ENCODE results near the gene CMTM8. TPM values are rescaled to one million over a fixed set of nuclear protein-coding genes. Genes with fewer than 3 reads are reported as not detected.

Gene CMTM8
- total and polyA plus RNA-seq, 2 of the 8 experiments (the other 6 are each of a cell fraction or from before 2014, with no cell fraction given): 10.5 to 22.4 TPM

DNA sequence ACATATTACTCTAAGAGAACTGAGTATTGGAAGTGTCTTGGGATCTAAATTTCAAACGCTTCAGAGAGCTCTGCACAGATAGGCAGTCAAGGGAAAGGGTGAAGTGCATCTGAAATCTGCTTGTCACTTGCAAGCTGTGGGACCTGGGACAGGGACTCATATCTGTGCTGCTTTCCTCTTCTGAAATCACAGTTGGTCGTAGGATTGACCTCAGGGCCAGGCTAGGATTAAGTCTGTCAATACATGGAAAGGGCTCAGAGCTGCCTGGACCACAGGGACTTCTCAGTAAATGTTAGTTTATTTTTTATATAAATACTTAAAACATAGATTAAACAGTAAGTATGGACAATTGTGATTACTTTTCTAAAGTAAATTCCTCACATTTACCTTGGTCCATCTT, 78.5 kb downstream of the CMTM8 start:
- DNase-seq (ENCODE audit: low read depth in 1 of 2, low spot score in 2 of 2): no peak
- no peaks in the 10 kb centered on the region for H3K23me2 ChIP-seq (ENCODE audit: low read depth, low read length)
- H3K23ac ChIP-seq (ENCODE audit: insufficient read length): no peak overlapping the region
- POLR2A ChIA-PET (ENCODE audit: partially characterized antibody): no interaction called here
- no peak overlapping the region for H2AFZ ChIP-seq (ENCODE audit: low read length)
- H4K5ac ChIP-seq (ENCODE audit: insufficient read length, low read depth, low read length): no peak overlapping the region
- WGBS, 2 experiments (ENCODE audit: extremely low coverage in 1 of 2, insufficient coverage in 1 of 2, insufficient read length in 1 of 2, insufficient replicate concordance in 2 of 2, low coverage in 1 of 2, low lambda C conversion rate in 2 of 2, missing lambda C conversion rate in 1 of 2): 73% methylated on average over 2 of the region's 2 CpGs; no CpG with 5 or more reads in 1 of the 2 experiments
- H3K4ac ChIP-seq (replicated peaks; ENCODE audit: insufficient read length, low read depth, low read length): no peak overlapping the region
- H3K79me1 ChIP-seq (ENCODE audit: low read depth, low read length): 0 out of 2 replicates have a peak, but pooled peaks cover 3% of the 10 kb centered on the region
- no peak overlapping the region for H2BK15ac ChIP-seq (ENCODE audit: low read length)
- no peaks in the 10 kb centered on the region for H3K27me3 ChIP-seq (replicated peaks in 1 of 4; ENCODE audit: control insufficient read depth in 3 of 4, extremely low read depth in 1 of 4, insufficient read depth in 3 of 4, low read length in 3 of 4)
- H2BK5ac ChIP-seq (ENCODE audit: low read depth, low read length): no peak overlapping the region
- H3K79me2 ChIP-seq (ENCODE audit: control insufficient read depth in 1 of 2, insufficient read depth in 2 of 2, low read length in 2 of 2): no peaks in the 10 kb centered on the region
- H2BK20ac ChIP-seq (ENCODE audit: low read length): no peak overlapping the region
- H4K20me1 ChIP-seq (replicated peaks in 1 of 2; ENCODE audit: control insufficient read depth in 1 of 2, insufficient read depth in 2 of 2, low read length in 2 of 2): no peaks in the 10 kb centered on the region
- no peak for FAIRE-seq
- CTCF ChIA-PET (ENCODE audit: partially characterized antibody): interaction anchor here (0.6 to 1.2 kb wide), 3 partner anchors 15 to 56 kb away, joined by 3 to 5 read pairs (median 3); no protein-coding TSS in a partner anchor
- H4K91ac ChIP-seq (replicated peaks; ENCODE audit: insufficient read length, low read length): no peak overlapping the region
- no peak overlapping the region for H2BK12ac ChIP-seq (ENCODE audit: low read depth, low read length)
- no peak for TF ChIP-seq HDAC6 (IDR thresholded peaks at IDR 0.05; ENCODE audit: low read depth, low read length)
- TF ChIP-seq, protein P1, sequence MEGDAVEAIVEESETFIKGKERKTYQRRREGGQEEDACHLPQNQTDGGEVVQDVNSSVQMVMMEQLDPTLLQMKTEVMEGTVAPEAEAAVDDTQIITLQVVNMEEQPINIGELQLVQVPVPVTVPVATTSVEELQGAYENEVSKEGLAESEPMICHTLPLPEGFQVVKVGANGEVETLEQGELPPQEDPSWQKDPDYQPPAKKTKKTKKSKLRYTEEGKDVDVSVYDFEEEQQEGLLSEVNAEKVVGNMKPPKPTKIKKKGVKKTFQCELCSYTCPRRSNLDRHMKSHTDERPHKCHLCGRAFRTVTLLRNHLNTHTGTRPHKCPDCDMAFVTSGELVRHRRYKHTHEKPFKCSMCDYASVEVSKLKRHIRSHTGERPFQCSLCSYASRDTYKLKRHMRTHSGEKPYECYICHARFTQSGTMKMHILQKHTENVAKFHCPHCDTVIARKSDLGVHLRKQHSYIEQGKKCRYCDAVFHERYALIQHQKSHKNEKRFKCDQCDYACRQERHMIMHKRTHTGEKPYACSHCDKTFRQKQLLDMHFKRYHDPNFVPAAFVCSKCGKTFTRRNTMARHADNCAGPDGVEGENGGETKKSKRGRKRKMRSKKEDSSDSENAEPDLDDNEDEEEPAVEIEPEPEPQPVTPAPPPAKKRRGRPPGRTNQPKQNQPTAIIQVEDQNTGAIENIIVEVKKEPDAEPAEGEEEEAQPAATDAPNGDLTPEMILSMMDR (IDR thresholded peaks at IDR 0.05; ENCODE audit: control extremely low read depth in 1 of 3, insufficient read depth in 1 of 3, low read depth in 1 of 3, low read length in 3 of 3): no peak
- H3K4me3 ChIP-seq (ENCODE audit: extremely low read depth in 1 of 4, insufficient read depth in 2 of 4, low read depth in 3 of 4, low read length in 4 of 4): no peak overlapping the region
- no peak overlapping the region for H2BK120ac ChIP-seq (replicated peaks; ENCODE audit: low read depth, low read length)
- no peak overlapping the region for H3K4me2 ChIP-seq (ENCODE audit: insufficient read depth in 1 of 2, low read depth in 2 of 2, low read length in 2 of 2)
- no peak overlapping the region for H3K27ac ChIP-seq (ENCODE audit: low read depth, low read length)
- no peak overlapping the region for H3K18ac ChIP-seq (ENCODE audit: extremely low read depth, low read length)
- no peaks in the 10 kb centered on the region; a peak in 1 of 4 replicates for H3K9me3 ChIP-seq (ENCODE audit: insufficient read depth in 2 of 2, low read depth in 1 of 2, low read length in 1 of 2)
- H3K4me1 ChIP-seq (replicated peaks in 1 of 4; ENCODE audit: control insufficient read depth in 3 of 4, insufficient read depth in 4 of 4, low read length in 3 of 4): peaks cover 4 to 21% (median 11%) of the 10 kb centered on the region in 4 experiments
- H2AK5ac ChIP-seq (ENCODE audit: low read depth, low read length): no peak overlapping the region
- H3K56ac ChIP-seq (replicated peaks; ENCODE audit: insufficient read length, low read depth, low read length): no peak overlapping the region
- no peak overlapping the region for H3K9ac ChIP-seq (replicated peaks in 1 of 4; ENCODE audit: extremely low read depth in 1 of 4, low read depth in 3 of 4, low read length in 3 of 4)
- H3K36me3 ChIP-seq (ENCODE audit: control insufficient read depth in 2 of 4, insufficient read depth in 4 of 4, low read length in 3 of 4): no peaks in the 10 kb centered on the region; a peak in 1 of 8 replicates
- no peak overlapping the region for H4K8ac ChIP-seq (ENCODE audit: extremely low read depth, insufficient read depth, low read length)
- no peak overlapping the region for H3K14ac ChIP-seq (ENCODE audit: insufficient read length)
